HUES6 (cell line): ENCODE data around the gene TFG.

Source experiments
- H3K27ac ChIP-seq: 2 replicates; pipeline ENCODE4 v1.7.0; 2013; ENCODE audit warnings: low read depth, mild to moderate bottlenecking, low read length, inconsistent platforms
- H3K27me3 ChIP-seq: 2 replicates; pipeline ENCODE4 v1.6.1; 2013; ENCODE audit warnings: low read length; ENCODE audit not compliant: control insufficient read depth, insufficient read depth
- H3K36me3 ChIP-seq: 2 replicates; pipeline ENCODE4 v1.6.1; 2013; ENCODE audit warnings: low read length; ENCODE audit not compliant: control insufficient read depth, insufficient read depth
- H3K4me1 ChIP-seq: 2 replicates; pipeline ENCODE4 v1.6.1; 2013; ENCODE audit warnings: low read length; ENCODE audit not compliant: control insufficient read depth, insufficient read depth
- H3K4me3 ChIP-seq: 2 replicates; pipeline ENCODE4 v1.5.1; 2013; ENCODE audit warnings: low read depth, low read length
- H3K9ac ChIP-seq: one replicate; pipeline ENCODE4 v1.6.1; 2013; ENCODE audit warnings: mild to moderate bottlenecking, low read length
- H3K9me3 ChIP-seq: 2 replicates; pipeline ENCODE4 v1.6.1; 2013; ENCODE audit warnings: low read depth, low read length; ENCODE audit not compliant: control insufficient read depth, insufficient read depth

TFG gene

DNA sequence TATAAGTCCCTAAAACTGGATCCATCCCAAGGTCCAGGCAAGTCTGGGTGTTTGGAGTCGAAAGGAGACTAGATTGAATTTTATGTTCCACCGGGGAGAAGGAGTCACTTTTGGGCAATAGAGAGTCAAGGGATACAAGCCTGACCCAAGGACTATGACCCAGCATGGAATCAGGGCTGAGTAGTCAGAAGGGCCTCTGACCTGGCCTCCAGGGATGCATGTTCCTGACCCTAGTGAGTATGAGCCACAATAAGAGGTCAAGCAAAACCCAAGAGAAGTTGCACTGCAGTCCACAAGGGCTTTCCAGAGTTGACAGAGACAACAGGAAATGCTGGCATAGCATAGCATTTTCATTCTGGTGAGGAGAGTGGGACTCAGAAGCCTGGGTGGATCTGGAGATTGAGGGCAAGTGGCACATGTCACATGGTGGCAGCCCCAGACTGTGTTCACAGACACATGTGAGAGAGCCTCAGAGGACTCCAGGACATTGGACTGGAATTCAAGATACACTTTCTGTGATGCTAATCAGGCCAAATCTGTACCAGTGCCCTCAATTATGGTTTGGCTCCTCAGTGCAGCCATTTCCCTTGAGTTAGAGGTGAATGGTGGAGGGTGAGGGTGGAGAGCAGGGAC lies 66.9 kb downstream of the TFG start:
- H3K9me3 ChIP-seq, result no peaks in the 10 kb centered on the region
- H3K4me3 ChIP-seq, result no peak overlapping the region
- H3K27me3 ChIP-seq, result no peaks in the 10 kb centered on the region
- H3K27ac ChIP-seq, result no peak overlapping the region
- H3K4me1 ChIP-seq, result no peaks in the 10 kb centered on the region
- H3K36me3 ChIP-seq, result no peaks in the 10 kb centered on the region
- no peak overlapping the region for H3K9ac ChIP-seq

DNA sequence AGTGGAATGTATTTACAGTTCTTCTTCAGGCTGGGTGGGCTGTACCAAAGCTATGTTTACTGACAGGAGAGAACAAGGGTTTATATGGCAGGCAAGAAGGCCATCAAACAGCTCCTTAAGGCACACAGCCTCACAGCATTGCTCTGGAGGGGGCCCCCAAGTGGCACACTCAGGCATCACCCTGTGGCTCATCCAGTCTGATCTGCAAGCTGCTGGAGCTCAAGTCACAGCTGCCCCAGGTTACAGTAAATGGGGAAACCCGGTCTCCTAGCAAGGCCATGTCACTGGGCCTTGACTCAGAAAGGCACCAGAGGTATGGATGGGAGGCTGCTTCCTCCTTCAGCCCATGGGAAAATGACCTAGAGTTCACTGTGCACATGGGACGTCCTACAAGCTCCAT lies 67.5 kb downstream of the TFG start:
- no peaks in the 10 kb centered on the region for H3K27me3 ChIP-seq

DNA sequence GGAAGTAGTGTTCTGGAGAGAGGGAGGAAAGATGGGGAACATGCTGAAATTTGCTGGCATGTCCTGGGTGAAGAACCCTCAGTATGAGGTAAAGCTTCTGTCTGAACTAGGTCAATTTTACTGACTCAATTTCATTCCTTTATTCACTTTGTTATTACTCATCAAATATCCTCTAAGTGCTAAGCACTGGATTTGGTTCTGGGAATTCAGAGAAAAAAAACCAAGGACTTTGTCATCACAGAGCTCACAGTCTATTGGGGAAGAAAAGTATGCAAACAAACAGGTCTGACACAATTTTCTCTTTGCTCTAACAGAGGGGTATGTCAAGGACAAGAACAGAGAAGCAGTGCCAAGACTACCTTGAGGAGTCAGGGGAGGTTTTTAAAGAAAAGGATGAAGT lies 68.0 kb downstream of the TFG start:
- no peak overlapping the region for H3K4me3 ChIP-seq
- no peak overlapping the region for H3K9ac ChIP-seq
- no peaks in the 10 kb centered on the region for H3K4me1 ChIP-seq
- no peaks in the 10 kb centered on the region for H3K36me3 ChIP-seq
- H3K27me3 ChIP-seq, result no peaks in the 10 kb centered on the region
- no peak overlapping the region for H3K27ac ChIP-seq
- H3K9me3 ChIP-seq, result no peaks in the 10 kb centered on the region

More for the DNA sequence above, 67.5 kb downstream of the TFG start:
- H3K4me1 ChIP-seq, result no peaks in the 10 kb centered on the region
- H3K9ac ChIP-seq, result no peak overlapping the region
- H3K27ac ChIP-seq, result no peak overlapping the region
- H3K4me3 ChIP-seq, result no peak overlapping the region
- no peaks in the 10 kb centered on the region for H3K9me3 ChIP-seq
- H3K36me3 ChIP-seq, result no peaks in the 10 kb centered on the region

DNA sequence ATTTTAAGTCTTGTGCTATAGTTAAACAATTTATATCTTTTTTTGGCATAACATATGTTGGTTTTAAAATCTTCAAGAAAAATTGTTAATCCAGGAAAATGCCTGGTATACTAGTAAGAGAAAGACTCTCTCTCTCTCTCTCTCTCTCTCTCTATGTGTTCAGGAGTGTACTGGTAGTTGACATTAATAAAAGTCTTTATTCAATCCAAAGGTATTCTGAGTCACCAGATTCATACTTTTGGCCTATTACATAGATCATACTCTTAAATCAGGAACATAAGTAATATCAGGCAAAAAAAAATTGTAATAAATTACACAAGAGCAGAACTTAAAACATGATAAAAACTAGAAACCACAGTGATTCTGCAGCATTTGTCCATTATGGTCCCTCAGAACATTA lies 70.2 kb downstream of the TFG start:
- no peaks in the 10 kb centered on the region for H3K36me3 ChIP-seq

DNA sequence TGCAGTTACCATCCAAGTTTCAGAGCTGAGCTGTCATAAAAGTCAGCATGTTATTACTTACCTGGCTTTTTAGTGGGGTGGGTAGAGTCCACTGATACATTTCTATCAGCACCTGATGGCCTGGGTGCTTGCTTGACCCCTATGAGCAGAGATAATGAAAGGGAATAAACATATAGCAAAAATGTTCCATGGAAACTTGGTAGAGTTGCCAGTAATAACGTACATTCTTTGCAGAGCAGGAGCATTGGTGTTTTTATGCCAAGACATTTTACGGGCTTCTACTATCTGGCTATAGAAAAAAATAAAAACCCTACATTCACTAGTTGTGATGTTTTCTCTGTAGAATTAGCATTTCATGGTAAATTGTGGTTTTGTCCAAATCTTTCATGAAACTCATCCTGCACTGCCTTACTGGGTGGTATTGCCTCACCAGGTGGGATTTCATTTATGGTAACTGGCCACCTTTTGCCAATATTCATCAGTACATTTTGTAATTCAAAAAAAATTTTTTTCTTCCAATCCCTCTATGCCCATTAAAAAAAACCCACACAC lies 70.9 kb downstream of the TFG start:
- no peaks in the 10 kb centered on the region for H3K4me1 ChIP-seq

More for the DNA sequence above, 70.2 kb downstream of the TFG start:
- Histone ChIP-seq H3K9ac (no peak overlapping the region), H3K27ac (no peak overlapping the region), H3K27me3 (no peaks in the 10 kb centered on the region), H3K4me3 (no peak overlapping the region), H3K4me1 (no peaks in the 10 kb centered on the region), H3K9me3 (no peaks in the 10 kb centered on the region)

DNA sequence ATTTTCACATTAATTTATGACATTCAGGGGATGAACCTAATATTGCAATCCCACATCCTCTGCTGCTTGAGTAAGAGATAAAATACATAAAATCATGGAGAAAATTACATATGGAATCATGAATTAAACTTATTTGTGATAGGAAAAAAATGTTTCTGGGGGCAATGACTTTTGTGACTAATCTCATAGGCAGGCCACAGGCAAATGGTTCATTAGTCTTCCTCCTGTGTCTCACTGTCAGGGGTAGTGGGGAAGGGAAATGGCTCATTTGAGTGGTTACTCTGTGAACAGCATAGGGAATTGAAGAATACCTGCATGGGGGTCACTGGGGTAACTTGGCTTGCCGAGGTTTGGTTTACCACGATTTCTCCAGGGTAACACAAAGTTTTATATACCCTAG lies 72.0 kb downstream of the TFG start:
- no peak overlapping the region for H3K27ac ChIP-seq
- 0 out of 2 replicates have a peak, but pooled peaks cover 7% of the 10 kb centered on the region for H3K9me3 ChIP-seq
- no peak overlapping the region for H3K9ac ChIP-seq
- no peaks in the 10 kb centered on the region for H3K27me3 ChIP-seq
- H3K4me3 ChIP-seq, result no peak overlapping the region
- no peaks in the 10 kb centered on the region for H3K36me3 ChIP-seq
- no peaks in the 10 kb centered on the region for H3K4me1 ChIP-seq

More for the DNA sequence above, 70.9 kb downstream of the TFG start:
- Histone ChIP-seq H3K36me3 (no peaks in the 10 kb centered on the region), H3K27me3 (no peaks in the 10 kb centered on the region), H3K4me3 (no peak overlapping the region), H3K27ac (no peak overlapping the region), H3K9me3 (no peaks in the 10 kb centered on the region), H3K9ac (no peak overlapping the region)

DNA sequence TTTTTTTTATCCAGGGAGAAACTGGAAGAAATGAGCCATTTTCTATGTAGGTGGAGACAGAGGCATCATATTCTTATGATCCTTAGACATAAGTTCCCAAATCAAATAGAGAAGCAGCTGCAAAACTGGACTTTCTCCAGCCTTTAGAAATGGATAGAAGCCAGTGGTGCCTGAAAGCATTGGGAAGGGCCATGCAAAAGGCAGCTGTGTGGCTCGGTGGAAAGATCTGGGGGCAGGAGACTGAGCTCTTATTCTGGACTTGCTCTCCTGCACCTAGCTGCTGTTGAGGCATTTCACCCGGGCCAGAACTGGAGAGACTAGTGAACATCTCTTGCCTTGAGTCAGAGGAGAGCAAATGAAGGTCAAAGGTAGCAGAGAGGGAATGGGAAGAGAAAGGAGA lies 73.1 kb downstream of the TFG start:
- no peaks in the 10 kb centered on the region for H3K4me1 ChIP-seq
- no peak overlapping the region for H3K4me3 ChIP-seq
- no peak overlapping the region for H3K27ac ChIP-seq
- no peaks in the 10 kb centered on the region for H3K27me3 ChIP-seq
- H3K9me3 ChIP-seq, result 0 out of 2 replicates have a peak, but pooled peaks cover 7% of the 10 kb centered on the region
- H3K36me3 ChIP-seq, result no peaks in the 10 kb centered on the region
- no peak overlapping the region for H3K9ac ChIP-seq

DNA sequence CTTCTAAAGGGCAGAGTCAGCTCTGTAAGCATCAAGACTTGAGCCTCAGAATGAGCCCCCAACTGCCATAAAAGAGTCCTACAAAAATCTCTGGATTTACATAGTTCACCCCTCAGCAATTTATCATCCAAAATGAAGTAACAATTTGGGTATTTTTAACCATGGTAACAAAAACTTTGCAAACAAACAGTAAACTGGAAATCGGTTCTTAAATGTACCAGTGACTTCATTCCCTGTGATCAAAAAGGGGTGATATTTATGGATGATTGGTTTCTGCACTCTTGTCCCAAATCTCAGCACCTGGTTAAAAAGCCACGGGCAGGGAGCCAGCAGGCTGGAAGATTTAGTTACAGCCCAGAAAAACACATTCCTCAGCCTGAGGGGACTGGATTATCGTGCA lies 73.6 kb downstream of the TFG start:
- Histone ChIP-seq H3K9ac (no peak overlapping the region), H3K4me3 (no peak overlapping the region), H3K27ac (no peak overlapping the region)

DNA sequence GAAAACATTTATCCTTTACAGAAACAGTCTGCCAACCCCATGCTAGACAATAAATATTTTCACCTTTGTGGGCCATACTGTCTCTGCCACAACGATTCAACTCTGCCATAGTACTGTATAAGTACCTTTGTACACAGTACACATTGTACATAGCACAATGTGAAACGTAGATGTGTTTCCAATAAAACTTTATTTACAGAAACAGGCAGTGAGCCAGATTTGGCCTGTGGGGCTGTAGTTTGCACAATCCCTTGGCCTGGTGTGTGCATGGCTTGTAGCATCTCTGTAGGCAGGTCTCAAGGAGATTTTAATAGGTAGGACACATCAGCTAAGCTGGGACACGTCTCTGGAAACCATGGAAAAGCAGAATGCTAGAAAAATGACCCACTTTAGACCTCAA lies 74.3 kb downstream of the TFG start:
- no peaks in the 10 kb centered on the region for H3K36me3 ChIP-seq
- H3K9me3 ChIP-seq, result 0 out of 2 replicates have a peak, but pooled peaks cover 7% of the 10 kb centered on the region
- H3K27me3 ChIP-seq, result no peaks in the 10 kb centered on the region
- H3K27ac ChIP-seq, result no peak overlapping the region
- H3K4me1 ChIP-seq, result no peaks in the 10 kb centered on the region
- no peak overlapping the region for H3K4me3 ChIP-seq
- H3K9ac ChIP-seq, result no peak overlapping the region

More for the DNA sequence above, 73.6 kb downstream of the TFG start:
- H3K9me3 ChIP-seq, result 0 out of 2 replicates have a peak, but pooled peaks cover 7% of the 10 kb centered on the region
- no peaks in the 10 kb centered on the region for H3K27me3 ChIP-seq
- no peaks in the 10 kb centered on the region for H3K36me3 ChIP-seq
- no peaks in the 10 kb centered on the region for H3K4me1 ChIP-seq

DNA sequence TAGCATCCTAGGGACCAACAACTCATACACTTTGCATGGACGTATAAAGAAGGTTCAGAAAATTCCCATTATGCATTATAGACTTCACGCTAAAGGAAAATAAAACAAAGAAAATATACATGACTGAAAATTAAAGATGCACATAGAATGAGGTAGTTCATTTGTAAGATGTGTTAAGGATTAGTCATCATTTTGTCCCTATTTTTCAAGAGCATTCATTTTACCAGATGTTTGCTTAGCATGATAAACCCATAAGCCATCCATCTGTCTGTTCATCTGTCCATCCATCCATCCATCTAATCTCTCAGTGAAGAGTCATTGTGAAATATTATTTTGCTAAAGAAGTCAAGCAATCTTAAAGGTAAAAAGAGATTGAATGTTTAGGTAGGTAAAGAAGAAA lies 80.3 kb downstream of the TFG start:
- Histone ChIP-seq H3K27ac (no peak overlapping the region), H3K9me3 (0 out of 2 replicates have a peak, but pooled peaks cover 7% of the 10 kb centered on the region), H3K4me1 (no peaks in the 10 kb centered on the region), H3K36me3 (no peaks in the 10 kb centered on the region), H3K4me3 (no peak overlapping the region), H3K9ac (no peak overlapping the region), H3K27me3 (no peaks in the 10 kb centered on the region)

DNA sequence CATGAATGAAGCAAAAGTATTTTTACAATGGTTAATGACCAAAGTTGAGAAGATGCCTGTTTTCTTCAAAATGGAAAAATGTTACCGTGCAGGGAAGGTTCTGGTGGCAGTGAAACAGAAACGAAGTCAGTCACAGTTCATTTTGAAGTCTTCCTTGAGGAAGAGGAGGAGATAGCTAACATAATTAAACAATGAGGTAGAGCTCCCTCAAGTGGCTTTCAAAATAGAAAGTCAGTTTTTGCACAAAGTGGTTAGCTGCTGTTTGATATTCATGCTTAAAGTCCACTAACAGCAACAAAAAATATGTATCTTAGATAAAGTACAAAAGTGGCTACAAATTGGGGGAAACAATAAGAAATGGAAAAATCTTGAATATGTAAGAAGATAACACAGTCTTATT lies 87.3 kb downstream of the TFG start:
- no peak overlapping the region for H3K27ac ChIP-seq
- no peaks in the 10 kb centered on the region for H3K4me1 ChIP-seq
- H3K27me3 ChIP-seq, result no peaks in the 10 kb centered on the region
- no peaks in the 10 kb centered on the region for H3K9me3 ChIP-seq
- no peak overlapping the region for H3K4me3 ChIP-seq
- no peaks in the 10 kb centered on the region for H3K36me3 ChIP-seq
- no peak overlapping the region for H3K9ac ChIP-seq
